ENCODE results near the gene RBM18.

GRCh38 chr9:122213589-122214413 lies 50.8 kb downstream of the RBM18 start:
- 0 out of 4 replicates have a peak, but pooled peaks of 1 of the 2 experiments have one; percentile 4 for TF ChIP-seq CTCF (conservative IDR thresholded peaks at IDR 0.05; ENCODE audit: low read depth in 2 of 2)
- no peak for TF ChIP-seq REST (IDR thresholded peaks at IDR 0.05; ENCODE audit: unreplicated experiment)
- TF ChIP-seq ZNF114 (CRISPR knock-in tag; IDR thresholded peaks at IDR 0.05), result no peak
- no peak for TF ChIP-seq EZH2phosphoT487 (IDR thresholded peaks at IDR 0.05; ENCODE audit: unreplicated experiment)

All from GM23338 (cell line).